HG02840 (cell line): ENCODE measurements around the gene ASIC4.

Experiments
- ATAC-seq: cut with Tn5 transposase; IDR thresholded peaks from one replicate; pipeline ENCODE4 v1.9.1; 2021; ENCODE audit warnings: mild to moderate bottlenecking, moderate library complexity, moderate number of reproducible peaks; ENCODE audit not compliant: unreplicated experiment, low FRiP score

The ASIC4 gene

DNA sequence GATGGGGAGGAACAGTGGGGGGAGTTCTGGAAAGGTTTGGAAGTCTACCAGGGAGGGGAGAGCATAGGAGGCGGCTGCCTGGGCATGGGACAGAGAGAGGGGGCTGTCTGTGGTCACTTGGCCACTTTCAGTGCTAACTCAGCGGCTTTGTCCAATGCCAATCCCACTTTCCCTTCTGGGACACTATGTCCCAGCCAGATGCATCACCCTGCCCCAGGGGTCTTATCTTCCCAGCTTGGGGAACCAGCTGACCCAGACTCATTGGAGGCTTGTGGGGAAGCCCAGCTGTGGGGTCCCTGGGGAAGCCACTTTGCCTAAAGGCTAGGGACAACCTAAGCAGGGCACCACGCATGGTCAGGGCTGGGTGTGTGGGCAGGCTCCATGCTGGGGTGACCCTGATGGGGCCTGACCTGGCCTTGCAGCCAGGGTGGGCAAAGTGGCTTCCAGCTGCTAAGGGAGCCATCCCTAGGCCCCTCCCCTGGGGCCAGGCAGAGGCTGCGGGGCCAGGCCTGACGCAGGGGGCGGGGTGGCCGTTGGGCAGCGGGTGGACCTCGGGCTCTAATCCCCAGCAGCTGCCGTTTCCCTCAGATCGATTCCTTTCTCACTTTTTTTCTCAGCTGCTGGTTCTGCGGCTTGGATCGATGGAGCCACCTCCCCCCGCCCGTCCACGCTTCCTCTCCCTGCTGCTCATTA is 1.6 kb upstream of the ASIC4 start:
- no peak for ATAC-seq

GRCh38 chr2:219513787-219514186 is 495 bp upstream of the ASIC4 start:
- no peak for ATAC-seq

DNA sequence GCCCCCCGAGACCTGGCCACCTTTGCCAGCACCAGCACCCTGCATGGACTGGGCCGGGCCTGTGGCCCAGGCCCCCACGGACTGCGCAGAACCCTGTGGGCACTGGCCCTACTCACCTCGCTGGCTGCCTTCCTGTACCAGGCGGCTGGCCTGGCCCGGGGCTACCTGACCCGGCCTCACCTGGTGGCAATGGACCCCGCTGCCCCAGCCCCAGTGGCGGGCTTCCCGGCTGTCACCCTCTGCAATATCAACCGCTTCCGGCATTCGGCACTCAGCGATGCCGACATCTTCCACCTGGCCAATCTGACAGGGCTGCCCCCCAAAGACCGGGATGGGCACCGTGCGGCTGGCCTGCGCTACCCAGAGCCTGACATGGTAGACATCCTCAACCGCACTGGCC is 554 bp downstream of the ASIC4 start:
- ATAC-seq = no peak

DNA sequence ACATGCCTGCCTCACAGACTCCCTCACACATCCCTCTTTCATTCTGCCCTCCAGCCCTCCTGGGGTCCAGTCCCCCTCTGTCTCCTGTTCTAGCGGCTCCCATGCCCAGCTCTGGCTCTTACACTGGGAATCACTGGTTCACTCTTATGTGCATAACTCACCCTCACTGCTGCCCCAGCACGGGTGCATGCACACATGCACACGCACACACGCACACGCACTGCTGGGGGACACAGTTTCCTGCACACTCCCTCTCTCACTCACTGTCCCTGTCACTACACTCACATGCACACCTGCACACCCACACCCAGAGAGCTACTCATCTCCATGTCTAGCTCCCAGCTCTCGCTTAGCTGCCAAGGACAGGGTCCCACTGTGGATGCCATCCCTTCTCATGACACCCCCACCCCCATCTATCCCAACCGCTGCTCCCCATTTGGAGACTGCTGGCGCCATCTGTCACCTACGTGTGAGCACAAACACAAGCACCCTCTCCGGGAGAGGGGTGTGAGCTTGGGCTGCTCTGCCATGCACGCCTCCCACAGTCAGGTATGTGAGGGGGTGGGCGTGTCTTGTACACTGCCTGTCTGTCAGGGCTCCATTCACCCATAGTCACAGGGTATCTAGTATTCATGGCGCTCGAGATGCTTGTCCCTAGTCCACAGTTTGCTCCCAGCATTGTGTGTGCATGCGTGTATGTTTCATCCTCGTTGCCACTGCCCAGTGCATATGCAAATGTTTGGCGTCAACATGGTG is 1.8 kb downstream of the ASIC4 start:
- ATAC-seq = no peak

GRCh38 chr2:219516888-219517287 is 2.6 kb downstream of the ASIC4 start:
- ATAC-seq = no peak

DNA sequence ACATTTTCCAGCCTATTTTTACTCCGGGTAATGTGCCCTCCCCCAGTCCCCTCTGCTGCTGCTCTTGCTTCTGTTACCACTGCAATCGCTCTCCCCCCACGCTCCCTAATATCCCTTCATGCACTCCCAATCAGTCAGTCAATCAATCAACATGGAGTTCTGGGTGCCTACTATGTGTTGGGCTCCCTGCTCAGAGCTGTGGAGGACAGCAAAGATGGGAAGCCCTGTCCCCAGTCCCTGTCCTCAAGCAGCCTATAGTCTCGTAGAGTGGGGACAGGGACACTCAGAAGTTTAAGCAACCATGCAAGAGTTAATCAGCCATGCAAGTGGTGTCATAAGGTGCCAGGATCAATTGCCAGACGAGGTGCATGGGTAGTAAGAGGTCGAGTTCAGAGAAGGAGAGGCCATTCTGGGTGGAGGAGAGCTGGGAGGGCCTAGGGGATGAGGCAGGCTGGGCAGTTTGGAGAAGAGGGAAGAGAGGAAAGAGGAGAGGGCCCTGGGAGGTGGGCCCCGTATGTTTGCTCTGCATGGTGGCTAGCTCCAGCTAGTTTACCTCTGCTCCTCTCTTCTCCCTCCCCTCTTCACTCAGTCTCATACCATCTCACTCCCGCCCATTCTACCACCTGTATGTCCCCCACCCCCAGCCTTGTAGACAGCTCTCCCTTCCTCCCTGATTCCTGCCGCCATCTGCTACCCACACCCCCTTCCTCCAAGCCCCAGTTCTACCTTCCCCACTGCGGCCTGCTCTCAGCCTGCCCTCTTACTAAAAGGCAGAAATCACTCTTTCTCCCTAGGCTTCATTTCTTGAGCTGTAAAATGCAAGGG is 3.9 kb downstream of the ASIC4 start:
- ATAC-seq = no peak

GRCh38 chr2:219519526-219519916 is 5.2 kb downstream of the ASIC4 start:
- ATAC-seq = no peak

DNA sequence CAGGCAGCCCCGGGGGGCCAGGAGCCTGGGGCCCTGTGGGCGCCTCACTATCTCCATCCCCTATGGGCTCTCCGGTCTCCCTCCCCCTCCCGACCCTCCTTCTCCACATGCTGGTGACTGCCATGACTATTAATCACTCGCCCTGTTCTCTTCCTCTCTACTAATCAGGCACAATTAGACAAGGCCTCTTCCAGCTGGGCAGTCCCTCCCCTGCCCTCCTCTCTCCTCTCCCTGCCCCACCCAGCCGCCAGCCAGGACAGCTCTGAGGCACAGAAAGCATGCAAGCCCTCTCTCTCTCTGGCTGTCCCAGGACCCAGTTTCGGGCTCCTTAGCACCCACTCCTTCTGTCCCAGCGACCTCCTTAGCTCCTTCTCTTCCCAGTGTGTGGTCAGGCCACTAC is 5.8 kb downstream of the ASIC4 start:
- ATAC-seq = no peak

DNA sequence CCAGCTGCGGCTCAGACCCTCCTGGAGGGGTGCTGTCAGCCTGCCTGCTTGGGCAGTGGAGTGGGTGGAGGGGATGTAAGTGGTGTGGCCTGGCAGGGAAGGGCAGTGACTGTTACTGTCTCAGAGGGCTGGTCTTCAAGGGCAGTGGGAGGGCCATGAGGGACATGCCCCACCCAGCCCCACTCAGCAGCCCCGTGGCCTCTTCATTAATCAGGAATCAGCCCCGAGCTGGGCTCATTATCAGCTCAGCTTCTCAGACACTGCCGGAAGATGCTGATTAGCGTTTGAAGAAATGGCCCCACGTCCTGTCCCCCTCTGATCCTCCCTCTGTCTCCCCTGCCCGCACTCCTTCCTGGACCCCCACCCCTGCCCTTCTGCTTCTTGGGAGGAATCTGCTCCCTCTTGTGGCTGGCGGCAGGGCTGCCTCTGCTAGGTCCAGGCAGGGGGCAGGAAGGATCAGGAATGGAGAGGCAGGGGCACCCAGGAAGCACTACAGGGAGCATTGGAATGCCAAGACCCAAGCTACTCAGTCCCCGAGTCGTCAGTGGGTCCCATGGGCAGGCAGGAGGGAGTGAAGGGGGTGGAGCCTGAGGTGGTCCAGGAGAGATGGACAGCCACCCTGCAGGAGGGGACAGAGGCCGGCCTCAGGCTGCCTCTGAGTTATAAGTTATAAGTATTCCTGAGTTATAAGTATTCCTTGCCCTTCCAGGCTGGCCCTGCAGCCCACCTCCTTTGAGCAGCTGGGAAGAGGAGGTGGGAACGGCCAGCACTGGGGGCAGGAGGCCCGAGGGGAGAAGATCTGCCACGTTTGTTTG is 7.0 kb downstream of the ASIC4 start:
- no peak for ATAC-seq

DNA sequence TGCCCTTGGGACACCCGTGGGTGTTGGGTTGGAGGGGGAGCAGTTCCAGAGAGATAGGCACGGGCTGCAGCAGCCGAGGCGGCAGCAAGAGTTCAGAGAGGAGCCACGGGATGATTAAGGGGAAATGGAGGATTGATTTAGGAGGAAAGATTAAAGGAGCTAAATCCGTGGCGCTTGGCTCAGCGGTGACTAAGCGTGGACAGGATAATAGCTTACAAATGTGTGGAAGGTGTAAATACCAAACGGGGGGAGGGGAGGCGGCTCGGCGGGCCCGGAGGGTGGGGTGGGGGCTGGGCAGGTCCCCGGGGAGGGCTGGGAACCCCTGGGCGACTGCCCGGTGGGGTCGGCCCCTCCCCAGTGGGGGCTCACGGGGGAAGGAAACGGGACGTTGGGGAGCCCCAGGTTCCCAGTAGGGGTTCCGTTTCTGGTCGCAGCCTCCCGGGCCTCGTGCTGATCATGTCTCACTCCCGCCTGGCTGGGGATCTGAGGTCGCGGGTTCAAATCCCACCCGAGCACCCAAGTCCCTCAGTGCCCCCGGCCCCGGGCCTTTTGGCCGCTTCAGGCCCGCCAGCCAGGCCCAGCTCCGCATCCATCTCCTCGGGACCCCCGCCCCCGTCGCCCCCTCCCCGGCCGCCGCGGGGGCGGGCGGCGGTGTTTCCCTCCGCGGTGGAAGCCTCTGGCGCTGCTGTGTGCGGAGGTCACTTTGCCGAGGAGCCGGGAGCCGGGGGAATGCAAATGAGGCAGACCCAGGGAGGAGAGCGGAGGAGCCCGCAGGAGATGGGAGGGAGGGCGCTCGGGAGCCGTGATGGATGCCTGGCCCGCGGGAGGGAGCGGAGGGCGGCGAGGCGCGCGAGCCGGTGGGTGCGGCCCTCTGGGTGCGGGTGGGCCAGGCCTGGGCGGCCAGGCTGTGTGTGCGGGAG is 8.1 kb downstream of the ASIC4 start:
- no peak for ATAC-seq

GRCh38 chr2:219523031-219523671 is 8.9 kb downstream of the ASIC4 start:
- no peak for ATAC-seq

- ATAC-seq = no peak
These were observed 10.5 kb downstream of the ASIC4 start for GRCh38 chr2:219524817-219525216.

- no peak for ATAC-seq
These were observed 11.4 kb downstream of the ASIC4 start for GRCh38 chr2:219525533-219526232.

DNA sequence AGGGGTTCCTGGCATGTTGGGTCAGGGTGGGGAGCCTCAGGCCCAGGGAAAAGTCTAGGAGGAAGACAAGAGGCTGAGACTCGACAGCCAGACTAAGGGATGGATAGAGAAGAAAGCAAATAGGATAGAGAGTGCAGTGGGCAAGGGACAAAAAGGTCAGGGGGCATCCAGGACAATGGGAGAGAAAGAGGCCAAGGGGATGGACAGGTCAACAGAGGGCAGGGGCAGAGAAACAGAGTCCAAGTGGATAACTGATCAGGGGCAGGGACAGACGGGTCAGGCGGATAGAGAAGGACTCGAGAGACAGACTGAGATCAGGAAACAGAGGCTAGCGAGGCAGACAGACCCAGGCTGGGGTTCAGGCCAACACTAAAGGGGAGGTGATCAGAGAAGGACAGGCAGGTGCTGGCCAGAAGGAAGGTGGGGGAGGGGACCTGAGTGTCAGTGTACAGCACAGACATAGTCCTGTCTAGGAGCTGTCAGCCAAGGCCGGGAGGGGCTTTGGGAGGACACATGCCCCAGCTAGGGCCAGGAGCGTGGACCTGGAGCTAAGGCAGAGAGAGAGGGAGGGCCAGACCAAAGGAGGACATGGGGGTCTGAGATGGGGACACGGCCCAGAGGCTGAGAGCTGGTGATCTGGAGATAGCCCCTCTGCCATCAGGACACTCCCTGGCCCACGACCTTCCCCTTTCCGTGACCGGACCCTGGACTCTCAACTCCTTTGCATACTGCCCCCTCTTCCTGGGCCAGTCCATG is 12.2 kb downstream of the ASIC4 start:
- ATAC-seq = no peak

DNA sequence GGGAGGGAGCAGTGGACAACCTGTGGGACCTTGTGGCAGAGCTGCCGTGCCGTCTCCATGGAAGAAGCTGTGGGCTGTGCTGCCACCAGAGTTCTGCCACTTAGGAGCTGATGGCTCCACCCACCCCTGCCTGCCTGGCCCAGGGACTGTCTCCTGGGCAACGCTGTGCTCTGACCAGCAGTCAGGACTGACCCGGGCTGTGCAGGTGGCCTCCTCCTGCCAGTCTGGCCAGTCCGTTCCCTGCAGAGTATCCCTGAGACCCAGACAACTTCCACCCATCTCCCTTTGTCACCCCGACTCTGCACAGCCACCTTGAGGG is 12.8 kb downstream of the ASIC4 start:
- no peak for ATAC-seq

DNA sequence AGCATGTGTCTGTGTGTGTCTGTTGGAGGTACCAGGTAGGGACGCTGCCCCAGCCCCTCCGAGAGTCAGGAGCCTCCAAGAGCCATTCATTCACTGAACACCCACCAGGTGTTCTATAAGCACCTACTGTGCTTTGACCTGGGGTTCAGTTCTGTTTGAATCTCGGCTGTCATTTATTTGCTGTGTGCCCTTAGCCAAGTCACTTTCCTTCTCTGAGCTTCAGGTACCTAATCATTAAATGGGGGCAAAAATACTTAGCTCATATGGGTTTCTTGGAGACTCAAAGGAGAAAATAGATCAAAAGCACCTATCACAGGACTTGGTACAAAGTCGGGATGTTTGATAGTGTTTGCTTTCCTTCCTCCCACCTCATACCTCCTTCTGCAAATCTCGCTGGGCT is 13.2 kb downstream of the ASIC4 start:
- ATAC-seq = no peak

GRCh38 chr2:219530048-219530963 is 16.0 kb downstream of the ASIC4 start:
- peak; percentile 73 for ATAC-seq
